ENCODE measurements around the gene SPATC1L. TPM values are rescaled to one million over a fixed set of nuclear protein-coding genes. Genes with fewer than 3 reads are reported as not detected.

Gene SPATC1L
- polyA plus RNA-seq, 3 donors from 2014 or later: 6.2 to 10.8 (median 9.4) TPM

GRCh38 chr21:46211786-46212720 is 27.8 kb upstream of the SPATC1L start:
- H3K27me3 Mint-ChIP-seq (ENCODE audit: low read depth in 3 of 3): no peaks in the 10 kb centered on the region
- no peak overlapping the region for H3K4me3 Mint-ChIP-seq
- H3K36me3 Mint-ChIP-seq: peaks cover 0 to 11% (median 0%) of the 10 kb centered on the region in 3 donors
- DNase-seq: no peak
- H3K9me3 Mint-ChIP-seq: no peaks in the 10 kb centered on the region
- H3K4me1 Mint-ChIP-seq: peaks cover 0 to 1% of the 10 kb centered on the region in 2 donors
- H3K27ac Mint-ChIP-seq: no peak overlapping the region

- H3K36me3 Mint-ChIP-seq: peaks cover 0 to 11% (median 0%) of the 10 kb centered on the region in 3 donors
- no peaks in the 10 kb centered on the region for H3K27me3 Mint-ChIP-seq (ENCODE audit: low read depth in 3 of 3)
- DNase-seq: no peak
- peak overlapping the region in 2 of 6 donors; percentile 7 to 49 for H3K27ac Mint-ChIP-seq
- no peak overlapping the region for H3K4me3 Mint-ChIP-seq
- peaks cover 0 to 1% of the 10 kb centered on the region in 2 donors for H3K4me1 Mint-ChIP-seq
- H3K9me3 Mint-ChIP-seq: no peaks in the 10 kb centered on the region
Measured at GRCh38 chr21:46211376-46211775, 27.1 kb upstream of the SPATC1L start.

- H3K9me3 Mint-ChIP-seq: no peaks in the 10 kb centered on the region
- no peak for DNase-seq
- no peak overlapping the region for H3K27ac Mint-ChIP-seq
- H3K27me3 Mint-ChIP-seq (ENCODE audit: low read depth in 3 of 3): peaks cover 0 to 2% (median 0%) of the 10 kb centered on the region in 3 donors
- peaks cover 0 to 11% (median 0%) of the 10 kb centered on the region in 3 donors for H3K36me3 Mint-ChIP-seq
- peaks cover 0 to 1% of the 10 kb centered on the region in 2 donors for H3K4me1 Mint-ChIP-seq
- H3K4me3 Mint-ChIP-seq: no peak overlapping the region
Measured at GRCh38 chr21:46210378-46211136, 26.3 kb upstream of the SPATC1L start.

GRCh38 chr21:46208761-46209721 is 24.8 kb upstream of the SPATC1L start:
- Mint-ChIP-seq H3K4me3 (no peak overlapping the region), H3K36me3 (peaks cover 0 to 20% (median 0%) of the 10 kb centered on the region in 3 donors), H3K4me1 (peaks cover 0 to 1% of the 10 kb centered on the region in 2 donors), H3K27me3 (ENCODE audit: low read depth in 3 of 3) (peaks cover 0 to 2% (median 0%) of the 10 kb centered on the region in 3 donors), H3K9me3 (no peaks in the 10 kb centered on the region), H3K27ac (no peak overlapping the region)
- DNase-seq: no peak

GRCh38 chr21:46207920-46208591 is 23.8 kb upstream of the SPATC1L start:
- Mint-ChIP-seq H3K4me3 (no peak overlapping the region), H3K27me3 (ENCODE audit: low read depth in 3 of 3) (peaks cover 0 to 2% (median 0%) of the 10 kb centered on the region in 3 donors), H3K4me1 (peaks cover 0 to 2% of the 10 kb centered on the region in 2 donors), H3K27ac (peak overlapping the region in 2 of 6 donors; percentile 53 to 61), H3K36me3 (peaks cover 0 to 17% (median 1%) of the 10 kb centered on the region in 3 donors), H3K9me3 (no peaks in the 10 kb centered on the region)
- DNase-seq: no peak

- Mint-ChIP-seq H3K36me3 (peaks cover 0 to 20% (median 4%) of the 10 kb centered on the region in 3 donors), H3K27me3 (ENCODE audit: low read depth in 3 of 3) (peaks cover 0 to 2% (median 0%) of the 10 kb centered on the region in 3 donors), H3K27ac (peak overlapping the region in 1 of 6 donors; percentile 61), H3K4me1 (peaks cover 0 to 2% of the 10 kb centered on the region in 2 donors), H3K9me3 (no peaks in the 10 kb centered on the region), H3K4me3 (no peak overlapping the region)
- no peak for DNase-seq
Measured at GRCh38 chr21:46207006-46207919, 23.0 kb upstream of the SPATC1L start.

- H3K36me3 Mint-ChIP-seq: peaks cover 0 to 20% (median 4%) of the 10 kb centered on the region in 3 donors
Measured at GRCh38 chr21:46206163-46207005, 22.1 kb upstream of the SPATC1L start.

GRCh38 chr21:46205766-46206162 is 21.5 kb upstream of the SPATC1L start:
- H3K36me3 Mint-ChIP-seq: peaks cover 0 to 21% (median 4%) of the 10 kb centered on the region in 3 donors
- no peak for DNase-seq
- H3K4me1 Mint-ChIP-seq: peaks cover 0 to 2% of the 10 kb centered on the region in 2 donors
- H3K9me3 Mint-ChIP-seq: no peaks in the 10 kb centered on the region
- peaks cover 0 to 2% (median 0%) of the 10 kb centered on the region in 3 donors for H3K27me3 Mint-ChIP-seq (ENCODE audit: low read depth in 3 of 3)
- peak overlapping the region in 1 of 6 donors; percentile 58 for H3K27ac Mint-ChIP-seq
- H3K4me3 Mint-ChIP-seq: no peak overlapping the region

More at GRCh38 chr21:46206163-46207005, 22.1 kb upstream of the SPATC1L start:
- Mint-ChIP-seq H3K4me3 (no peak overlapping the region), H3K4me1 (peaks cover 0 to 2% of the 10 kb centered on the region in 2 donors), H3K9me3 (no peaks in the 10 kb centered on the region), H3K27ac (no peak overlapping the region), H3K27me3 (ENCODE audit: low read depth in 3 of 3) (peaks cover 0 to 2% (median 0%) of the 10 kb centered on the region in 3 donors)
- DNase-seq: no peak

GRCh38 chr21:46205166-46205565 is 20.9 kb upstream of the SPATC1L start:
- DNase-seq: no peak
- Mint-ChIP-seq H3K4me1 (peaks cover under 1 to 2% of the 10 kb centered on the region in 2 donors), H3K9me3 (no peaks in the 10 kb centered on the region), H3K27ac (peak overlapping the region in 1 of 6 donors; percentile 11), H3K4me3 (no peak overlapping the region), H3K27me3 (ENCODE audit: low read depth in 3 of 3) (peaks cover 0 to 2% (median 0%) of the 10 kb centered on the region in 3 donors), H3K36me3 (peaks cover 3 to 26% (median 4%) of the 10 kb centered on the region in 3 donors)

- peaks cover 21 to 40% (median 21%) of the 10 kb centered on the region in 3 donors for H3K36me3 Mint-ChIP-seq
- no peaks in the 10 kb centered on the region for H3K9me3 Mint-ChIP-seq
- no peak for DNase-seq
- peaks cover 11 to 20% of the 10 kb centered on the region in 2 donors for H3K4me1 Mint-ChIP-seq
- peak overlapping the region in 2 of 6 donors; percentile 51 to 56 for H3K27ac Mint-ChIP-seq
- no peak overlapping the region for H3K4me3 Mint-ChIP-seq
- peaks cover 0 to 2% (median 0%) of the 10 kb centered on the region in 3 donors for H3K27me3 Mint-ChIP-seq (ENCODE audit: low read depth in 3 of 3)
Measured at GRCh38 chr21:46203203-46203600, 18.9 kb upstream of the SPATC1L start.

Data from immature natural killer cell (primary cell).